Spleen (tissue), 11 donors: ENCODE data around the gene TMEM192. TPM values are rescaled to one million over a fixed set of nuclear protein-coding genes. Genes with fewer than 3 reads are reported as not detected.

Experiments used
- DNase-seq: peaks from one replicate; pipeline ENCODE4 v3.0.0-alpha.2; 2020
- H3K27ac ChIP-seq, 8 donors: fragments of 200-600 bp; sonication (generic) in 7 of 8; 1 replicate in 4 of 8; 2 replicates in 4 of 8; pipeline versions ENCODE4 v1.5.0 to v1.8.0; 2016 to 2021; ENCODE audit warnings: inconsistent platforms in 4 of 8, mild to moderate bottlenecking in 4 of 8, moderate library complexity in 1 of 8
- H3K27me3 ChIP-seq, 7 donors: fragments of 200-600 bp; sonication (generic) in 6 of 7; replicated peaks in 1 of 7; 1 replicate in 4 of 7; 2 replicates in 3 of 7; pipeline versions ENCODE4 v1.5.0 to v1.8.0; 2016 to 2021; ENCODE audit warnings: inconsistent platforms in 3 of 7, mild to moderate bottlenecking in 1 of 7
- H3K36me3 ChIP-seq, 6 donors: fragments of 200-600 bp; sonication (generic) in 5 of 6; 1 replicate in 4 of 6; 2 replicates in 2 of 6; pipeline versions ENCODE4 v1.5.0 to v1.8.0; 2016 to 2021; ENCODE audit warnings: inconsistent platforms in 2 of 6
- H3K4me1 ChIP-seq, 6 donors: fragments of 200-600 bp; sonication (generic) in 5 of 6; 1 replicate in 3 of 6; 2 replicates in 3 of 6; pipeline versions ENCODE4 v1.5.0 to v1.8.0; 2016 to 2021; ENCODE audit warnings: inconsistent platforms in 3 of 6
- H3K4me3 ChIP-seq, 8 donors: fragments of 200-600 bp; sonication (generic) in 7 of 8; 1 replicate in 4 of 8; 2 replicates in 4 of 8; pipeline versions ENCODE4 v1.5.0 to v1.8.0; 2016 to 2021; ENCODE audit warnings: inconsistent platforms in 4 of 8, mild to moderate bottlenecking in 4 of 8, moderate library complexity in 2 of 8
- H3K9me3 ChIP-seq, 8 donors: fragments of 200-600 bp; sonication (generic) in 7 of 8; 1 replicate in 4 of 8; 2 replicates in 4 of 8; pipeline versions ENCODE4 v1.5.0 to v1.8.0; 2016 to 2021; ENCODE audit warnings: inconsistent platforms in 4 of 8
- CTCF ChIP-seq, 11 experiments: fragments of 200-600 bp in 7 of 11; fragments of 450-650 bp in 4 of 11; sonication (generic) in 4 of 11; IDR thresholded peaks in 8 of 11; conservative IDR thresholded peaks in 3 of 11; 1 replicate in 7 of 11; 2 replicates in 4 of 11; pipeline versions ENCODE4 v1.4.0 to v1.8.0; 2016 to 2021; ENCODE audit warnings: antibody characterized with exemption in 11 of 11, inconsistent platforms in 4 of 11, mild to moderate bottlenecking in 1 of 11
- POLR2A ChIP-seq, 3 donors: fragments of 450-650 bp; IDR thresholded peaks; one replicate each; pipeline ENCODE4 v1.5.1; 2017; ENCODE audit warnings: antibody characterized with exemption in 3 of 3, mild to moderate bottlenecking in 1 of 3
- POLR2AphosphoS5 ChIP-seq, 3 donors: sonication (generic); formaldehyde crosslinking; IDR thresholded peaks; one replicate each; pipeline ENCODE4 v1.5.1; 2017; ENCODE audit warnings: antibody characterized with exemption in 3 of 3
- WGBS, 5 donors: extraction: QIAGEN DNeasy Blood & Tissue Kit in 3 of 5; methylation state at CpG; one replicate each; pipeline versions ENCODE4 v1.1.5 to v1.1.7; 2013 to 2018; 5-methylcytosine and 5-hydroxymethylcytosine counted together
- intact Hi-C: fragments of 100-400 bp; cut with DNase I; formaldehyde crosslinking; loops from one replicate; pipeline ENCODE4 v1.15.0; 2023; ENCODE audit warnings: low total_unique reads
- polyA plus RNA-seq, 3 donors: library from polyadenylated mRNA; stranded (reverse); fragments of 200-250 nt; gene quantifications; one replicate each; pipeline ENCODE4 v1.2.1, GENCODE V29; 2013
- total RNA-seq, 7 donors: library from RNA; depleted of rRNA in 3 of 7; stranded (reverse); fragments of >200 nt in 3 of 7; fragmentation: NEBNext Ultra II Directional in 4 of 7; extraction: Animal tissue kit (Norgen Biotek cat#: 25700) in 4 of 7; gene quantifications; one replicate each; pipeline versions ENCODE4 v1.1.0 to v1.2.1, GENCODE V29; 2016 to 2021
- donor health status: healthy with polysubstance abuse.
- donor health status: DM: no; HTN: no; CAD: no; lungs with moderate emphysema.
- donor health status: DM: no; HTN: no; CAD: no.
- donor health status: Bipolar disorder and iron deficiency.
- donor health status: healthy.
- donor health status: DM: no; HTN: no; CAD: no.
- donor health status: DM: yes; HTN: yes; CAD: no.

Gene TMEM192
- total and polyA plus RNA-seq, 10 donors = 4.3 to 19.1 (median 12.6) TPM

- TF ChIP-seq POLR2AphosphoS5 (IDR thresholded peaks at IDR 0.05) (no peak), POLR2A (IDR thresholded peaks at IDR 0.05) (no peak), CTCF (IDR thresholded peaks at IDR 0.05 in 8 of 11, conservative IDR thresholded peaks at IDR 0.05 in 3 of 11) (no peak)
- DNase-seq = no peak
- intact Hi-C loops = no loop called here
- no peaks in the 10 kb centered on the region for H3K36me3 ChIP-seq
- H3K4me1 ChIP-seq = no peaks in the 10 kb centered on the region
- 79 to 89% (median 84%) methylated on average over 4 of the region's 4 CpGs for WGBS, 5 donors
- no peak overlapping the region for H3K4me3 ChIP-seq
- H3K9me3 ChIP-seq = no peaks in the 10 kb centered on the region
- H3K27me3 ChIP-seq = no peaks in the 10 kb centered on the region
- no peak overlapping the region for H3K27ac ChIP-seq
These were observed 53.3 kb downstream of the TMEM192 start for GRCh38 chr4:165059386-165059785.

GRCh38 chr4:165058666-165059065 lies 54.0 kb downstream of the TMEM192 start:
- no peaks in the 10 kb centered on the region for H3K9me3 ChIP-seq
- no peaks in the 10 kb centered on the region for H3K36me3 ChIP-seq
- DNase-seq = no peak
- 61 to 80% (median 77%) methylated on average over 2 of the region's 2 CpGs for WGBS, 5 donors
- no peak for TF ChIP-seq POLR2AphosphoS5 (IDR thresholded peaks at IDR 0.05)
- no peak for TF ChIP-seq CTCF (IDR thresholded peaks at IDR 0.05 in 8 of 11, conservative IDR thresholded peaks at IDR 0.05 in 3 of 11)
- no peak for TF ChIP-seq POLR2A (IDR thresholded peaks at IDR 0.05)
- H3K4me1 ChIP-seq = no peaks in the 10 kb centered on the region
- H3K27ac ChIP-seq = no peak overlapping the region
- no peaks in the 10 kb centered on the region for H3K27me3 ChIP-seq
- no peak overlapping the region for H3K4me3 ChIP-seq
- intact Hi-C loops = no loop called here

GRCh38 chr4:165055601-165056000 lies 57.1 kb downstream of the TMEM192 start:
- intact Hi-C loops = no loop called here
- H3K27ac ChIP-seq = no peak overlapping the region
- H3K36me3 ChIP-seq = no peaks in the 10 kb centered on the region
- TF ChIP-seq CTCF (IDR thresholded peaks at IDR 0.05 in 8 of 11, conservative IDR thresholded peaks at IDR 0.05 in 3 of 11) (no peak), POLR2AphosphoS5 (IDR thresholded peaks at IDR 0.05) (no peak), POLR2A (IDR thresholded peaks at IDR 0.05) (no peak)
- WGBS, 5 donors = 90 to 98% (median 92%) methylated on average over 9 of the region's 9 CpGs
- H3K27me3 ChIP-seq = no peaks in the 10 kb centered on the region
- DNase-seq = no peak
- H3K4me1 ChIP-seq = no peaks in the 10 kb centered on the region
- no peak overlapping the region for H3K4me3 ChIP-seq
- no peaks in the 10 kb centered on the region for H3K9me3 ChIP-seq

DNA sequence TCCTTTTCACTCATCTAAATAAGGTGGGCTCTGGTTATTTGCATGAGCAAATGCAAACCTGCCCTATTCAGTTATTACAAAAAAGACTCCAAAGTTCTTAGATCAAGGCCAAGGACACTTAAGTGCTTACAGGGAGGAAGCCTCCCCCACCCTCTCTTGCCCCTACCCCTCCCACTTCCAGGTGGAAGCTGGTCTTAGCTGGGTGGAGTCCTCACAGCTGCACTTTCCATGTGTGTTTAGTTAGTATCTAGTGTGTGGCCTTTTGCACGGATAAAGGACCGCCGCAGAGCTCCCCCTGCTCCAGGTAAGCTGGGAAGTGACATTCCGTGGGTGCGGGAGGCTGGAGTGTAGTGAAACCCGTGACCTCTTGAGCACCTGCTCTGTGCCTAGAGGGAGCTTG lies 59.0 kb downstream of the TMEM192 start, which contains the start of gene TRIM75:
Gene TRIM75, plus strand, starts transcription at position 222 of the 400 bp plus-strand sequence. CDS start 5,282 bp downstream, outside the sequence.
- Histone ChIP-seq H3K27me3 (no peaks in the 10 kb centered on the region), H3K36me3 (no peaks in the 10 kb centered on the region), H3K4me3 (no peak within 1 kb of the TSS), H3K4me1 (no peaks in the 10 kb centered on the region), H3K27ac (no peak within 1 kb of the TSS), H3K9me3 (no peaks in the 10 kb centered on the region)
- DNase-seq = no peak
- TF ChIP-seq POLR2AphosphoS5 (IDR thresholded peaks at IDR 0.05) = no peak
- TF ChIP-seq CTCF (IDR thresholded peaks at IDR 0.05 in 8 of 11, conservative IDR thresholded peaks at IDR 0.05 in 3 of 11) = no peak
- no peak for TF ChIP-seq POLR2A (IDR thresholded peaks at IDR 0.05)
- intact Hi-C loops = no loop called here
- WGBS, 5 donors = 66 to 79% (median 76%) methylated on average over 6 of the region's 6 CpGs
